ENCODE results near the gene SERTAD3. TPM values are rescaled to one million over a fixed set of nuclear protein-coding genes. Genes with fewer than 3 reads are reported as not detected.
A peak's percentile ranks its signal among the peaks of the same experiment; 100 is the strongest.

SERTAD3 gene
- total RNA-seq, 1 donor from 2014 or later = 15.3 TPM

GRCh38 chr19:40419066-40419612 lies 25.0 kb downstream of the SERTAD3 start:
- no peaks in the 10 kb centered on the region for H3K27me3 ChIP-seq
- Mint-ChIP-seq H3K4me1 (peaks cover 32% of the 10 kb centered on the region), H3K4me3 (peak overlapping the region; percentile 3), H3K27me3 (ENCODE audit: insufficient read depth, low read depth) (peaks cover 7% of the 10 kb centered on the region), H3K36me3 (no peaks in the 10 kb centered on the region), H3K9me3 (no peaks in the 10 kb centered on the region), H3K27ac (no peak overlapping the region)
- peaks cover 26% of the 10 kb centered on the region for H3F3A ChIP-seq (ENCODE audit: low read depth)
- H3K36me3 ChIP-seq = no peaks in the 10 kb centered on the region
- H3K27ac ChIP-seq = no peak overlapping the region
- H3K9me3 ChIP-seq (ENCODE audit: low read depth) = no peaks in the 10 kb centered on the region
- DNase-seq (ENCODE audit: low spot score) = no peak
- peaks cover 6% of the 10 kb centered on the region for H3K79me2 ChIP-seq (ENCODE audit: low read depth)
- no peak overlapping the region for H3K4me3 ChIP-seq
- no peak overlapping the region for H2AFZ ChIP-seq (replicated peaks)
- peaks cover 16% of the 10 kb centered on the region for H3K4me1 ChIP-seq
- H4K20me1 ChIP-seq (ENCODE audit: low read depth) = no peaks in the 10 kb centered on the region
- H3K4me2 ChIP-seq = no peak overlapping the region
- H3K9ac ChIP-seq = no peak overlapping the region
- TF ChIP-seq EZH2 (IDR thresholded peaks at IDR 0.05) = no peak
- TF ChIP-seq CTCF (IDR thresholded peaks at IDR 0.05) = no peak
- no peak for TF ChIP-seq EZH2phosphoT487 (IDR thresholded peaks at IDR 0.05)

GRCh38 chr19:40418040-40418439 lies 26.1 kb downstream of the SERTAD3 start:
- Mint-ChIP-seq H3K4me3 (peak overlapping the region; percentile 25), H3K27me3 (ENCODE audit: insufficient read depth, low read depth) (peaks cover 7% of the 10 kb centered on the region), H3K36me3 (no peaks in the 10 kb centered on the region), H3K27ac (peak overlapping the region; percentile 43), H3K9me3 (no peaks in the 10 kb centered on the region), H3K4me1 (peaks cover 37% of the 10 kb centered on the region)
- Histone ChIP-seq H3K9ac (no peak overlapping the region), H4K20me1 (ENCODE audit: low read depth) (no peaks in the 10 kb centered on the region), H3K4me2 (no peak overlapping the region), H3K79me2 (ENCODE audit: low read depth) (no peaks in the 10 kb centered on the region), H3K9me3 (ENCODE audit: low read depth) (no peaks in the 10 kb centered on the region), H3K36me3 (no peaks in the 10 kb centered on the region), H3K4me3 (no peak overlapping the region), H3K4me1 (peaks cover 23% of the 10 kb centered on the region), H3K27me3 (no peaks in the 10 kb centered on the region), H2AFZ (replicated peaks) (no peak overlapping the region), H3K27ac (no peak overlapping the region), H3F3A (ENCODE audit: low read depth) (peaks cover 24% of the 10 kb centered on the region)
- no peak for DNase-seq (ENCODE audit: low spot score)
- no peak for TF ChIP-seq EZH2phosphoT487 (IDR thresholded peaks at IDR 0.05)
- no peak for TF ChIP-seq CTCF (IDR thresholded peaks at IDR 0.05)
- no peak for TF ChIP-seq EZH2 (IDR thresholded peaks at IDR 0.05)

GRCh38 chr19:40417643-40417981 lies 26.5 kb downstream of the SERTAD3 start:
- TF ChIP-seq EZH2 (IDR thresholded peaks at IDR 0.05) = no peak
- no peak for TF ChIP-seq CTCF (IDR thresholded peaks at IDR 0.05)
- TF ChIP-seq EZH2phosphoT487 (IDR thresholded peaks at IDR 0.05) = no peak

More at GRCh38 chr19:40417643-40417981, 26.5 kb downstream of the SERTAD3 start:
- Mint-ChIP-seq H3K9me3 (no peaks in the 10 kb centered on the region), H3K4me3 (no peak overlapping the region), H3K27me3 (ENCODE audit: insufficient read depth, low read depth) (peaks cover 7% of the 10 kb centered on the region), H3K27ac (peak overlapping the region; percentile 15), H3K4me1 (peaks cover 37% of the 10 kb centered on the region), H3K36me3 (no peaks in the 10 kb centered on the region)
- Histone ChIP-seq H4K20me1 (ENCODE audit: low read depth) (no peaks in the 10 kb centered on the region), H3K9me3 (ENCODE audit: low read depth) (no peaks in the 10 kb centered on the region), H3K4me1 (peaks cover 23% of the 10 kb centered on the region), H3K27ac (no peak overlapping the region), H3K4me3 (no peak overlapping the region), H3K9ac (no peak overlapping the region), H3F3A (ENCODE audit: low read depth) (peaks cover 26% of the 10 kb centered on the region), H2AFZ (replicated peaks) (peak overlapping the region; percentile 47), H3K36me3 (no peaks in the 10 kb centered on the region), H3K27me3 (no peaks in the 10 kb centered on the region), H3K79me2 (ENCODE audit: low read depth) (no peaks in the 10 kb centered on the region), H3K4me2 (no peak overlapping the region)
- DNase-seq (ENCODE audit: low spot score) = no peak
